Skeletal muscle tissue (tissue), 4 donors: Measurements from ENCODE around the gene RAB11A. TPM values are rescaled to one million over a fixed set of nuclear protein-coding genes. Genes with fewer than 3 reads are reported as not detected.

Experiments used
- H3K27ac ChIP-seq: one replicate; pipeline ENCODE4 v1.7.0; 2013; ENCODE audit warnings: mild to moderate bottlenecking, low read depth, low read length, inconsistent platforms
- H3K27me3 ChIP-seq, 3 donors: one replicate each; pipeline ENCODE4 v1.7.0; 2013; ENCODE audit warnings: low read length in 3 of 3; ENCODE audit not compliant: control insufficient read depth in 3 of 3, insufficient read depth in 3 of 3
- H3K36me3 ChIP-seq, 3 donors: one replicate each; pipeline ENCODE4 v1.7.0; 2013; ENCODE audit warnings: low read length in 3 of 3; ENCODE audit not compliant: control insufficient read depth in 3 of 3, insufficient read depth in 3 of 3
- H3K4me1 ChIP-seq, 3 donors: one replicate each; pipeline ENCODE4 v1.7.0; 2013; ENCODE audit warnings: low read length in 3 of 3, mild to moderate bottlenecking in 3 of 3; ENCODE audit not compliant: control insufficient read depth in 3 of 3, insufficient read depth in 3 of 3
- H3K4me3 ChIP-seq, 3 donors: one replicate each; pipeline ENCODE4 v1.7.0; 2013; ENCODE audit warnings: low read length in 3 of 3
- H3K9ac ChIP-seq, 3 donors: one replicate each; pipeline ENCODE4 v1.7.0; 2013; ENCODE audit warnings: low read length in 3 of 3, mild to moderate bottlenecking in 3 of 3, moderate library complexity in 2 of 3, low read depth in 1 of 3
- H3K9me3 ChIP-seq, 3 donors: one replicate each; pipeline ENCODE4 v1.7.0; 2013; ENCODE audit warnings: low read length in 3 of 3; ENCODE audit not compliant: control insufficient read depth in 3 of 3
- total RNA-seq: library from RNA; depleted of rRNA; stranded (reverse); fragments of >200 nt; gene quantifications from one replicate; pipeline ENCODE4 v1.2.3, GENCODE V29; 2014
- donor health status: Osteomylitis.

Gene RAB11A
- total RNA-seq, 1 donor from 2014 or later, result 50.1 TPM

DNA sequence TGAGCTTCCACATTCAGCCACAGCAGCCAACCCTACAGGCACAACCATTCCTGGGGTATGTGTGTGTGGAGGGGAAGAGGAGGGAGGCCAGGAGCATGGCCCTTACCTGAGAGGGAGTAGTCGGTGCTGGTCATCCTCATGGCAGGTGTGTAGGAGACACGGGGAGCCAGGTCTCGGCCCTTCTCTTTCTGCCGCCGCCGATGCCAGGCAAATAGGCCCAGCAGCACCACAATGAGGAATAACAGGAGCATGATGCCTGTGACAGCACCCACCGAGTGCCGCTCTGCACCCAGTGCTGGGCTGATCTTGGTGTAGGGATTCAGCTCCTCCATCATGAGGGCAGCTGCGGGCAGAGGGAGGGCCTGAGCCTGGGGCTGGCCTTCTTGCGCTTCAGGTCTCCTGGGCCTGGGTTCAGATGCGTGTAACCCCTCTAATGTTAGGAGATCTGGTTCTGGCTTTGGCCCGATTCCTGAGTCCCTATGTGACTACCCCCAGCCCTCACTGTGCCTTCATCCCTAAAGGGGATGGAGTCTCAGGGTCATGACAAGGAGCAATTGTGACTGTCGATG lies 44.4 kb downstream of the RAB11A start:
- H3K36me3 ChIP-seq, result peaks cover 8 to 18% (median 11%) of the 10 kb centered on the region in 3 donors
- no peaks in the 10 kb centered on the region for H3K9me3 ChIP-seq
- no peak overlapping the region for H3K27ac ChIP-seq
- no peaks in the 10 kb centered on the region for H3K27me3 ChIP-seq
- H3K4me1 ChIP-seq, result peaks cover 4 to 9% (median 6%) of the 10 kb centered on the region in 3 donors
- peak overlapping the region in 1 of 3 donors; percentile 3 for H3K9ac ChIP-seq
- H3K4me3 ChIP-seq, result no peak overlapping the region

DNA sequence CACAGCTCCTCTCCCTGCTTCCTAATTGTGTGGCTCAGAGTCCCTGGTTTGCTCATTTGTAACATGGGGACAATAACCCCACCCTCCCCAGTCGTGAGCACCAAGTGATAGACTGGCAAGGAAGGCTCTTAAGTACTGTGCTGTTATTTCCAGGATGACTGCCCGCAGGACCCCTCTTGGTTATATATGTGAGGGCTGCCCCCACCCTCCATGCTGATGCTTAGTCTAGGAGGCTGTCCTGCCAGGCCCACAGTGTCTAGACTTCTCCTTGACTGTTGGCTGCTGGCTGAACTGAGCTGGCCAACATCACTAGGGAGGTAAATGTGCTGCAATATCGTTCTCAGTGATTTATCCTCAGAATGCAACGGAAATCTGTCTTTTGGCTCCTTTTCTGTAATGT lies 45.1 kb downstream of the RAB11A start:
- Histone ChIP-seq H3K9ac (no peak overlapping the region), H3K27me3 (no peaks in the 10 kb centered on the region), H3K36me3 (peaks cover 8 to 18% (median 14%) of the 10 kb centered on the region in 3 donors), H3K27ac (no peak overlapping the region), H3K4me3 (no peak overlapping the region), H3K9me3 (no peaks in the 10 kb centered on the region), H3K4me1 (peaks cover 4 to 9% (median 6%) of the 10 kb centered on the region in 3 donors)

DNA sequence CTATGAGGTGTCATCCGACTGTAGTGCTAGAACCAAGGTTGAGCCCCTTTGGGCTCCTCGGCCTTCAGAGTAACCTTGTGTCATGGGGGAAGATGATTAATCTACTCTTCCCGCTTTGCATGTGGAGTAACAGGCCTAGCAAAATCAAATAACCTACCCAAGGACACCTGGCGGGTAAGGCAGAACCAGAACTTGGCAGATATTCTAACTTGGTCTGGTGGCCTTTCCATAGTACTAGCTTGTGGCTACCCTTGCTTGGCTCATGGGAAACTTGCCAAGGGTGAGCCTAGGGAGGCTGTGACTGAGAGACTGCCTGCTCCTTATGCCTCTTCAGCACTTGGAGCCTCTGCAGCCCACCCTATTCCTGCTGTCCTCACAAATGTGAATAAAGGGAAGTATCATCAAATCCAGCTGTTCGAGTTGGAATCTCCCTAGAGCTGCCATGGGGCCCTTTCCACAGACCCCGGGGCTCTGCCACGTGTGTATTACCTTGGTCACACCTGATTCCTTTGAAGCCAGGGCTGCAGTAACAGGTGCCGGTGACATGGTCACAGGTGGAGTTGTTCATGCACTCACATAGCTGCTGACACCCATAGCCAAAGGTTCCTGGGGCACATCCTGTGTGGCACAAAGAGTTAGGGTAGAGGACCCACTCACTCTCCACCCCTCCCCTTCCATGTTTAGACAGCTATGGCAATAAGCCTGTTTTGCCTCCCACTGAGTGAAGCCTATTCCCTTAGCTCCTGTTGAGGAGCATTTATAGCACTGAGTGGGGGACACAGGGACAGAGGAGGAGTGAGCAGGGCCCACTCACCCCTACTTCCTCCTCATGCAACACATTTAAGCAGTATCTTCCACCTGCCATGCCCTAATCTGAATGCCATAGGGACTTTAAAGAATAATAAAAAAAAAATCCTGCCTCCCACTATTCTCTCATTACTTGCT lies 46.0 kb downstream of the RAB11A start:
- H3K36me3 ChIP-seq, result peaks cover 3 to 14% (median 11%) of the 10 kb centered on the region in 3 donors
- H3K9ac ChIP-seq, result peak overlapping the region in 1 of 3 donors; percentile 3
- peaks cover 4 to 9% (median 7%) of the 10 kb centered on the region in 3 donors for H3K4me1 ChIP-seq
- no peak overlapping the region for H3K4me3 ChIP-seq
- no peak overlapping the region for H3K27ac ChIP-seq
- no peaks in the 10 kb centered on the region for H3K27me3 ChIP-seq
- H3K9me3 ChIP-seq, result no peaks in the 10 kb centered on the region

DNA sequence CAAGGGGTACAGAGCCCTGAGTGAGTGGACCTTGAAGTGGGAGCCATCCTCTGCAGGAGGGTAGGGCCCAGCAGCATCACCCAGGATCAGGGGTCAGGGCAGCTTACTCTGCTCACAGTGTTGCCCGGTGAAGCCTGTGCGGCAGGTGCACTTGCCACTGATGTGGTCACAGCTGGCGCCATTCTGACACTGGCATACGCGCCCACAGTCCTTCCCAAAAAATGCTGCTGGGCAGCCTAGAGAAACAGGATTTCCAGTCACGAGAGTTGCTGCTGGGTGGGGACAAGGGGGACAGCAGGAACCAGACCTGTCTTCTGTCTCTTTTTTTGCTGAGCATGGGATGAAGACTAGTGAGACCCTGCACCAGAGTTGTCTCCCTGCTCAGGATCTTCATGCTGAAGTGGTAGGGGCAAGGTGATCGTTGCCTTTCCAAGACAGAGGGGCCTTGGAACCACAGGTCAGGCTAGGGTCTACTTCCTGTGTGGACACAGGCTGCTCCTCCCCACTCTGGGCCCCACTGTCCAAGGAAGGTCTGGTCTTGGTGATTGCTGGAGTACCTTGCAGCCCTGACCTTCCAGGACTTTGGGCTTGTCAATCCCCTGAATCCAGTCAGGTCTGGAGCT lies 46.9 kb downstream of the RAB11A start:
- no peak overlapping the region for H3K27ac ChIP-seq
- peaks cover 4 to 13% (median 7%) of the 10 kb centered on the region in 3 donors for H3K4me1 ChIP-seq
- H3K36me3 ChIP-seq, result peaks cover 2 to 8% (median 7%) of the 10 kb centered on the region in 3 donors
- no peaks in the 10 kb centered on the region for H3K27me3 ChIP-seq
- peak overlapping the region in 1 of 3 donors; percentile 25 for H3K9ac ChIP-seq
- H3K9me3 ChIP-seq, result no peaks in the 10 kb centered on the region
- no peak overlapping the region for H3K4me3 ChIP-seq

DNA sequence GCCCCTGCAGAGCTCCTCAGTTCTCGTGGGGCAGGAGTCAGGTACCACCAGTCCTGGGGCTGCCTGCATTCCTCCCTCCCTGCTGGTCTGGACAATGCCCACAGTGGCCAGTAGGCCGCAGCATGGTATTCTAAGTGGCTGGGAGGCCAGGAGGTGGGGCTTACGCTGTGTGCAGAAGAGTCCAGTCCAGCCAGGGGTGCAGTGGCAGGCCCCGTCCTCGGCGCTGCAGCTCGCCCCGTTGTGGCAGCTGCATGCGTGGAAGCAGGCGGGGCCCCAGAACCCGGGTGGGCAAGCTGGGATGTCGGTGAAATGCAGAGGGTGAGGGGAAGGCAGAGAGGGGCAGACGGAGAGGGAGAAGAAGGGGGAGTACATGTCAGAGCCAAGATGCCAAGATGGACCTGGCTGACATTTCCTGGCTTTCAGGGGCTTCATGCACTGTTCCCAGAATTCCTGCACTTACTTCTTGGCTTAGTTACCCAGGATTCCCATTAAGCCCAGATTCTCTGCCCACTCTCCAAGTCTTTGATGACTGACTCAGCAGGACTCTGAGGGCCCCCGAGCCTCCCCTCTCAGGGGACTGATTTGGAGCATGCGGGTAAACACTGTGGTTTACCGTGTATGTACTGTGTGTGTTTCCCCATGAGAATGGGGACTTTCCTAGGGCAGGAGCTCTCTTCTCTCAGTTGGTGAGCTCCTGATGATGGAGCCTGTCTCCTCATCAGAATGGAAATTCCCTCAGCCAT lies 47.5 kb downstream of the RAB11A start:
- peaks cover 2 to 7% (median 6%) of the 10 kb centered on the region in 3 donors for H3K36me3 ChIP-seq
- H3K4me1 ChIP-seq, result peaks cover 4 to 13% (median 7%) of the 10 kb centered on the region in 3 donors
- peak overlapping the region in 1 of 3 donors; percentile 25 for H3K9ac ChIP-seq
- H3K9me3 ChIP-seq, result no peaks in the 10 kb centered on the region
- no peaks in the 10 kb centered on the region for H3K27me3 ChIP-seq
- no peak overlapping the region for H3K27ac ChIP-seq
- no peak overlapping the region for H3K4me3 ChIP-seq

DNA sequence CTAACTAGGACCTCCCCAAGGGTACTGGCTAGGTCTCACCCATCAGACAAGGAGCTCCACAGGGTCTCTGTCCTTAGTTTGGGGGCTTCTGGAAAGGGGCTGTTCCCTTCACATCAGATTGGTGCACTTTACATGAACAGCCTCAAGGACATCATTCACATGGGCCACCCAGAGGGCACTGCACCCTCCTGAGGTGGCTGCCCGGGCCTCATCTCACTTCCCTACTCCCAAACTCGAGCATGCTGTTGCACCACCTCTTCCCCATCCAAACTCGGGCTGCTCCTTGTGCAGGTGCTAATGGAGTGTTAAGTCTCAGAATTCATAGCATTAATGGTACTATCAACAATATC lies 48.1 kb downstream of the RAB11A start:
- H3K9me3 ChIP-seq, result no peaks in the 10 kb centered on the region
- H3K27ac ChIP-seq, result no peak overlapping the region
- no peak overlapping the region for H3K9ac ChIP-seq
- H3K27me3 ChIP-seq, result no peaks in the 10 kb centered on the region
- H3K4me1 ChIP-seq, result peaks cover 4 to 13% (median 7%) of the 10 kb centered on the region in 3 donors
- H3K36me3 ChIP-seq, result peaks cover 0 to 4% (median 3%) of the 10 kb centered on the region in 3 donors
- H3K4me3 ChIP-seq, result no peak overlapping the region

DNA sequence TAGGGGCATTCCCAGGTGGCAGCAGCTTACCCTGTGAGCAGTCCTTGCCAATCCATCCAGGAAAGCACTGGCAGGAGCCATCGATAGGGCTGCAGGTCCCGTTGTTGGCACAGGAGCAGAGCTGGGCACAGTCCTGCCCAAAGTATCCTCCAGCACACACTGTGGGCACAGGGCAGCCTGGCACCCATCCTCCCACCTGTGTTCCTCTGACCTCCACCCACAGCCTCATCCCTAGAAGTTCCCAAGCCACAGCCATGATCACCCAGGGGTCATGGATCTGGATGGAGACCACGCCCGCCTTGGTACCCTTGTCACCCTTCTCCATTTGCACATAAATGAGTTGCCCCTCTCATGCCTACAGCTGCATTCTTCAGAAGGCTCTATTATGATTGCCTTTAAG lies 48.6 kb downstream of the RAB11A start:
- H3K4me1 ChIP-seq, result peaks cover 4 to 13% (median 7%) of the 10 kb centered on the region in 3 donors
- H3K36me3 ChIP-seq, result peaks cover 0 to 3% (median 0%) of the 10 kb centered on the region in 3 donors
- no peak overlapping the region for H3K9ac ChIP-seq
- H3K9me3 ChIP-seq, result no peaks in the 10 kb centered on the region
- no peak overlapping the region for H3K27ac ChIP-seq
- H3K4me3 ChIP-seq, result no peak overlapping the region
- no peaks in the 10 kb centered on the region for H3K27me3 ChIP-seq

DNA sequence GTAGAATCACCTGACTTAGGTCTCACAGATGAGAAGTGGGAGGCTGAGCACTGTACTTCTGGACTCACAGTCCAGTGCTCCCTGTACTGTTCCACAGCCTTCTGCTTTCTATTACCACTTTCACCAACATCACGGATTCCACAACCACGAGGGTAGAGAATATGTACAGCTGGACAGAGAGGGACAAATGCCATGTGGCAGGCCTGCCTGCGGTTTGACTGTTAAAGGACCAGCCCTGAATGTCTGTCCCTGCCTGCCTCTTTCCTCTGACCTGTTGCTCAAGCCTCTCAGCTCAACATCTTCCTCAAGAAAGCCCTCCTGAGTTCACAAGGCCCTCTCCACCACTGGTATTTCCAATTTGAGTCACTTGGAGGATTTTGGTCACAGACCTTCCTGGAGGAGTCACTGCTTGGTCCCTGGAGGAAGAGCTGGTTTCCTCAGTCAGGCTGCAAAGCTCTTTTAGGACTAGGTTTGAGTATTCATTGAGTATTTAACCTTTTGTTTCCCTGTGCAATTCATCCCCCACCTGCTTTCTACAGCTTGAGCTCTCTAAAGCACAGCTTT lies 49.1 kb downstream of the RAB11A start:
- no peak overlapping the region for H3K4me3 ChIP-seq
- peaks cover 0 to 3% (median 0%) of the 10 kb centered on the region in 3 donors for H3K36me3 ChIP-seq
- no peaks in the 10 kb centered on the region for H3K9me3 ChIP-seq
- H3K27ac ChIP-seq, result no peak overlapping the region
- no peaks in the 10 kb centered on the region for H3K27me3 ChIP-seq
- no peak overlapping the region for H3K9ac ChIP-seq
- H3K4me1 ChIP-seq, result peaks cover 4 to 13% (median 7%) of the 10 kb centered on the region in 3 donors

DNA sequence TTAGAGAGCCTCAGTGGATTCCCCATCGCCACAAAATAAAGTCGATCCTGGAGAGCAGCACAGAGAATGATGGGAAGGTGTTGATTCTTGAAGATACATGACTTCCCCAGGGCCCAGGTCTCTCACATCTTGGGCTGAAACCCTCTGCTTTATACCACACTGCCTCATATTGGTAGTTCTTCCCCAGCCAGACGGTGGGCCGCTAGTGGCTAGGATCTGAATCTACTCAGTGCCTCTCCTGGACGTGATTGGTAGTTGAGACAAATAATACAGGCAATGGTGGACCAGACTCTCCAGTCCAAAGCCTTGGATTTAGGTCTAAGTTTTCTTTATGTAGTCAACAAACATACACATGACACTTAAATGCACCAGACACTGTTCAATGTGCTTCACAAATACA lies 49.7 kb downstream of the RAB11A start:
- Histone ChIP-seq H3K27me3 (no peaks in the 10 kb centered on the region), H3K9me3 (no peaks in the 10 kb centered on the region), H3K9ac (no peak overlapping the region), H3K36me3 (peaks cover 0 to 3% (median 0%) of the 10 kb centered on the region in 3 donors), H3K4me1 (peaks cover 4 to 13% (median 7%) of the 10 kb centered on the region in 3 donors), H3K27ac (no peak overlapping the region), H3K4me3 (no peak overlapping the region)
